ENCODE results near the gene KIFC3. TPM values are rescaled to one million over a fixed set of nuclear protein-coding genes. Genes with fewer than 3 reads are reported as not detected.

Gene KIFC3
- total and polyA plus RNA-seq, 2 of the 13 experiments (the other 11 are each of a cell fraction or from before 2014, with no cell fraction given) = 42.1 to 45.3 TPM

- TF ChIP-seq GRHL1 (CRISPR knock-in tag; conservative IDR thresholded peaks at IDR 0.05) (no peak), ZNF33B (CRISPR knock-in tag; IDR thresholded peaks at IDR 0.05) (peak; percentile 90; the same call in 1 of the 2 replicates), RFXANK (CRISPR knock-in tag; IDR thresholded peaks at IDR 0.05) (no peak), CREB1 (IDR thresholded peaks at IDR 0.05) (peak; percentile 67; the same call in 1 of the 2 replicates), CREB1 (CRISPR knock-in tag; IDR thresholded peaks at IDR 0.05) (peak; percentile 96), YY1 (IDR thresholded peaks at IDR 0.05; ENCODE audit: insufficient read depth, insufficient replicate concordance, low read depth, low read length) (peak; percentile 99), ZNF292 (CRISPR knock-in tag; IDR thresholded peaks at IDR 0.05; ENCODE audit: borderline replicate concordance, low read depth) (peak; percentile 14; the same call in 1 of the 2 replicates), REL (CRISPR knock-in tag; conservative IDR thresholded peaks at IDR 0.05) (0 out of 2 replicates have a peak, but pooled peaks have one; percentile 53), GPBP1L1 (CRISPR knock-in tag; IDR thresholded peaks at IDR 0.05) (no peak), MXD3 (CRISPR knock-in tag; IDR thresholded peaks at IDR 0.05) (no peak), BRD4 (CRISPR knock-in tag; IDR thresholded peaks at IDR 0.05) (peak; percentile 45; the same call in 1 of the 2 replicates), KDM5A (IDR thresholded peaks at IDR 0.05; ENCODE audit: borderline replicate concordance, low read length) (peak; percentile 92), BRCA1 (CRISPR knock-in tag; IDR thresholded peaks at IDR 0.05) (0 out of 2 replicates have a peak, but pooled peaks have one; percentile 20), SNAPC4 (CRISPR knock-in tag; IDR thresholded peaks at IDR 0.05) (no peak), MTERF4 (CRISPR knock-in tag; IDR thresholded peaks at IDR 0.05) (no peak), HNRNPUL1 (IDR thresholded peaks at IDR 0.05; ENCODE audit: low read depth, low read length) (no peak), SIN3B (IDR thresholded peaks at IDR 0.05; ENCODE audit: low read length) (0 out of 2 replicates have a peak, but pooled peaks have one; percentile 20), LCORL (IDR thresholded peaks at IDR 0.05) (peak; percentile 50; the same call in 1 of the 2 replicates), LCORL (CRISPR knock-in tag; IDR thresholded peaks at IDR 0.05) (peak; percentile 73)
These were observed 67.2 kb downstream of the KIFC3 start (continued) for GRCh38 chr16:57734925-57735754.

All from HepG2 (cell line).